ENCODE data around the gene KRTAP5-3.

The KRTAP5-3 gene

DNA sequence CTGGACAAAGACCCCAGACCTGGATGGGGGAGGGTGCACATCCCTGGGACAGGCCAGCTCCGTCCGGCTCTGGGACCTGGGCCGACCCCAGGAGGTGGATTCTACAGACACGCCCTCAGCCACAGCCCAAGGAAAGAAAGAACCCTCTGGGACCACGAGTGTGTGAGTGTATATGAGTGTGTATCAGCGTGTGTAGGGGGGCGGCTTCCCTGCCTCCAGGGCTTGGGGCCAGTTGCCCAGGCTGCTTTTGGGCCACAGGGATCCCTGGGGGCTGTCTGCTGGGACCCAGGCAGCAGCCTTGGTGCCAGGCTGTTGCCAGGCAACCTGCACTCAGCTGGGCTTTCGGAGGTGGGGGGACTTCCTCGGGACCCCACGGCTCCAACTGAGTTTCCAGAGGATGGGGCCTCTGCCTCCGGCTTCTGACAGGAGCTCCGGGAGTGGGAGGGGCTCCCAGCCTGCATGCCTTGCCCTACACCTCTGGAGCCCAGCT, 45.1 kb downstream of the KRTAP5-3 start:
- no peak for DNase-seq

- no peak for DNase-seq
Measured at GRCh38 chr11:1562469-1563148, 45.7 kb downstream of the KRTAP5-3 start.

- no peak for DNase-seq
Measured at GRCh38 chr11:1561955-1562354, 46.3 kb downstream of the KRTAP5-3 start.

DNA sequence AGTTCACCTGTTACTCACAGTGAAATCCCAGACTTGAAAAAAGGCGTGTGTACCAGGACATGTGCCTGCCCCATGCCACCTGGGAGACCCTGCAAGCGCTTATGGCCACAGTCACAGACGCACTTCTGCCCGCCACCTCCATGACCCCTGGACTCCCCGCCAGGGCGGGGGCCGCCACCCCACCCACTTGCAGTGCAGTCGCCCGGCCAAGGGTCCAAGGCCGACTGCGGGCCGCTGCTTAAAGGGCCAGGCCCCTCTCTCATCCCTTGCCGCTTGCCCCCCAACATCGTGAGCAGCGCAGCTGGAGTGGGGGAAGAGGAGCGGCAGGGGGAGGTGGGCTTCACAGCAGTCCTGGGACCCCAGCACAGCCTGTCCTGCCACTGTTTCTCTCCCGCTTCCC, 47.0 kb downstream of the KRTAP5-3 start:
- DNase-seq = no peak

DNA sequence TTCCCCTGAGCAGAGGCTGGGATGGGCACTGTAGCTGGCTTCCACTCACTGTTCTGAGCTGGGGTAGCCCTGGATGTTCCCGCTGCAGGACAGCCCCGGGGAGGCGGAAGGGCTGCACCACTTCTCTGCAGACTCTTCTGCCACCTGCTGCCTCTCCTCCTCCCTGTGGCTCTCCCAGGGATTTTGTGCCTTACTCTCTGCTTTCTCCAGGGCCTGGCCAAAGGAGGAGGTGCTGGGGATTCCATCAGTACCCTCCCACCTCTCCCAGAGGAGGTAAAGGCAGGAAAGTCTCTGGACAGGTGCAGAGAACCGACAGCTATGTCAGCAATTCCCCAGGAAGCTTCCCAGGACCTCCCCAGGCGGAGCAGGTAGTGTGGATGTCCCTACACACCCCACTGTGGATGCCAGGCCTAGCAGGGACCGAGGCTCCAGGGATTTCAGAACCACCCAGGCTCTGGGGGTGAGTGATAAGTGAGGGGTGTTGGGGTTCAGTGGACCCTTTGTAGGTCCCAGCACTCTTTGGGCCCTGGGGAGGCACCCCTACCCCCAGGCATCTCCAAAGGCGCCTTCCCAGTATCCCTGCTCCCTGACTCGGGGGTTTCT, 47.5 kb downstream of the KRTAP5-3 start:
- DNase-seq = no peak

DNA sequence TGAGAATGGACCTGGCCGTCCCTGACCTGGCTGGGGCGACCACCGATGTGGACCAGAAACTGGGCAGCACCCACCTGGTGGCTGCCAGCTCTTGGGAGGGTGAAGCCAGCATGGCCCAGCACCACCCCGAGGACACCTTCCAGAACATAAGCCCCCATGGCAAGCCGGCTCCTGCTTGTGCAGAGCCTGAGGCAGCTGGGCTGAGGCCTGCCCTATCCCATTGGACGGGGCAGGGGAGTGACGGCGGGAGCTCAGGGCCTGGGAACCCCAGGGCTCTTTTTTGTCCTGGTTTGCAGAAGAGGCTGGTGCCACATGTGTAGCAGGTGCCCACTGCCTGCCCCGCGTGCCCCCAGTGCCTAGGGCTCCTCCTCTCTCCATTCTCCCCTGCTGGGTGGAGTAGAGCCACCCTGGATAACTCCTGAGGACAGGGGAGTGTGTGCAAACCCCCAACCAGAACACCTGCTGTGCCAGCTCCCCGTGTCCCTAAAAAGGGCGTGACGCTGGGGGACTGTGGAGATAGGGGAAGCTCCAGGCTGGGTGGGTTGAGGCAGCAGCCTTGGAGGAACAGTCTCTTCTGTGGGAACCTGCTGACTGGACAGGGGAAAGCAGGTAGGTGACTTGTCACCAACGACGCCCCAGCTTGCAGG, 48.1 kb downstream of the KRTAP5-3 start:
- DNase-seq = no peak

DNA sequence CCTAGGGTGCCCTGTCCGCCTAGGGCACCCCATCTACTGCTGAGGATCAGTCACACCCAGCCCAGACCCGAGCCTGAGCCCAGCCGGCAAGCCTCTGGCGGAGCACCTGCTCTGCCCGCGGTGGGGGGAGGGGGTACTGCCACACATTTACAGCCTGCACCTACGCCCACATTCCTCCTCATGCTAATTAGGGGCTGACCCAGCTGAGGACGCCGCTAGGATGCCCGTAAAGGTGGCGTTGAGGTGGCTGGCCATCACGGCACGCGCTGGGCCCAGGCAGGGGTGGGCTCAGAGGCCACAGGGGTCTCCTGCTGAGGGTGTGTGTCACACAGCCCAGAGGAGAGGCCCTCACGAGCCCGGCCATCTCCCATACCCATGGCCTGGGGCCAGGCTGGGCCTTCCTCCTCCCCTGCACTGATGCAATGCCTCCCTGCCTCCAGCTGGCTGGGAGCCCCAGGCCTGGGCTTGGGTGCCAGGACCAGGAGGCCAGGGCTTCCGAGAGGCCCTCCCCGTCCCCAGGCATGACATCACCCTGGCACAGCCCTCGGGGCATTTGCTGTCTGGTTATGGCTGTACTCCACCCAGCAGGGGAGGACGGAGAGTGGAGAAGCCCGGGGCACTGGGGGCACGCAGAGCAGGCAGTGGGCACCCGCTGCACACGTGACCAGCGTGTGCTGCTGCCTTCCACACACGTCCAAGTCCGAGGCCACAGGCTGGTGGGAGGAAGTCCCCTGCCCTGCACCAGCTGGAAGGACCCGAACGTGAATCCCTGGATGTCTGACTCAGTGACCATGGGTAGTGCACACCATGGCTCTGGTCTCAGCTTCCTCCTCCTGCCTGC, 48.9 kb downstream of the KRTAP5-3 start:
- no peak for DNase-seq

GRCh38 chr11:1558775-1559110, 49.5 kb downstream of the KRTAP5-3 start:
- no peak for DNase-seq

DNA sequence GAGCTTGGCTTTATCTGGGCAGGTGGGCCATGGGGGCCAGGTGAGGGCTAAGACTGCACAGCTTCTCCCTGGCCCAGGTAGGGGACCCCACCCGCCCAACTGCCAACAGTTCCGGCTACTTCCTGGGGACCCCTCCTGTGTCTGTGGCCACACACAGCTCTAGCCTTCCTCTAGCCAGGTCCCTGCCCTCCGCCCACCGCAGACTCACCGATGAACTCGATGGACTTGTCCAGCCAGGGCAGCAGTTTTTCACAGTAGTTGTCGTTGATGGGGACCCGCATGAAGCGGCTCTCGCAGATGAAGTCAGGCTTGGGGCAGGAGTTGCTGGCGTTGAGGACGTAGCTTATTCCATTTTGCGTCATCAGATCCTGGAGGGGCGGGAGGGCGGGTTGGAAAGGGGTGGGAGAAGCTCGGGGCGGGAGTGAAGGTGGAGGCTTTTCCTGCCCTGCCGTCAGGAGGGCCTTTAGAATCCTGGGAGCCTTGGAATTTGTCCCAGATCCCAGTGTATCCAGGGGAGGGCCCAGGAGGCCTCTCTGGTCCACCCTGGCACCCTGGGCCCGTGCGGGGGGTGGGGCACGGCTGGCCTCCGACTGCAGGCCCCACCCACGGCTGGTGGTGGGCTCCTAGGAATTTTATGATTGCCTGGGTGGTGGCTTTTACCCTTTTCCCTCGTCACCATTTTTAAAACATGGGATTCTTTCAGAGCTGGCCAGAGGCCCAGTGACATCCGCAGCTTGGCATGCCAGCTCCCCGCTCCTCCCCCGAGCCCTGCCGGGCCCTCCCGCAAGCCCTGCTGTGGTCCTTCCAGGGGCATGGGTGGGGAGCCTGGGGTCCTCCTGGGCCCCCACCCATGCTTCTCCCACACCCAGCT, 50.1 kb downstream of the KRTAP5-3 start:
- no peak for DNase-seq
